Spleen (tissue), 11 donors: ENCODE results near the gene SPIRE2. TPM values are rescaled to one million over a fixed set of nuclear protein-coding genes. Genes with fewer than 3 reads are reported as not detected.
"Not testable (repeated sequence)": the region's sequence is repeated elsewhere in the genome, so short reads cannot be mapped to it uniquely, and the experiment has no call there.

Experiments used
- DNase-seq: peaks from one replicate; pipeline ENCODE4 v3.0.0-alpha.2; 2020
- H3K27ac ChIP-seq, 8 donors: fragments of 200-600 bp; sonication (generic) in 7 of 8; 1 replicate in 4 of 8; 2 replicates in 4 of 8; pipeline versions ENCODE4 v1.5.0 to v1.8.0; 2016 to 2021; ENCODE audit warnings: inconsistent platforms in 4 of 8, mild to moderate bottlenecking in 4 of 8, moderate library complexity in 1 of 8
- H3K27me3 ChIP-seq, 7 donors: fragments of 200-600 bp; sonication (generic) in 6 of 7; replicated peaks in 1 of 7; 1 replicate in 4 of 7; 2 replicates in 3 of 7; pipeline versions ENCODE4 v1.5.0 to v1.8.0; 2016 to 2021; ENCODE audit warnings: inconsistent platforms in 3 of 7, mild to moderate bottlenecking in 1 of 7
- H3K36me3 ChIP-seq, 6 donors: fragments of 200-600 bp; sonication (generic) in 5 of 6; 1 replicate in 4 of 6; 2 replicates in 2 of 6; pipeline versions ENCODE4 v1.5.0 to v1.8.0; 2016 to 2021; ENCODE audit warnings: inconsistent platforms in 2 of 6
- H3K4me1 ChIP-seq, 6 donors: fragments of 200-600 bp; sonication (generic) in 5 of 6; 1 replicate in 3 of 6; 2 replicates in 3 of 6; pipeline versions ENCODE4 v1.5.0 to v1.8.0; 2016 to 2021; ENCODE audit warnings: inconsistent platforms in 3 of 6
- H3K4me3 ChIP-seq, 8 donors: fragments of 200-600 bp; sonication (generic) in 7 of 8; 1 replicate in 4 of 8; 2 replicates in 4 of 8; pipeline versions ENCODE4 v1.5.0 to v1.8.0; 2016 to 2021; ENCODE audit warnings: inconsistent platforms in 4 of 8, mild to moderate bottlenecking in 4 of 8, moderate library complexity in 2 of 8
- H3K9me3 ChIP-seq, 8 donors: fragments of 200-600 bp; sonication (generic) in 7 of 8; 1 replicate in 4 of 8; 2 replicates in 4 of 8; pipeline versions ENCODE4 v1.5.0 to v1.8.0; 2016 to 2021; ENCODE audit warnings: inconsistent platforms in 4 of 8
- POLR2A ChIP-seq, 3 donors: fragments of 450-650 bp; IDR thresholded peaks; one replicate each; pipeline ENCODE4 v1.5.1; 2017; ENCODE audit warnings: antibody characterized with exemption in 3 of 3, mild to moderate bottlenecking in 1 of 3
- POLR2AphosphoS5 ChIP-seq, 3 donors: sonication (generic); formaldehyde crosslinking; IDR thresholded peaks; one replicate each; pipeline ENCODE4 v1.5.1; 2017; ENCODE audit warnings: antibody characterized with exemption in 3 of 3
- WGBS, 5 donors: extraction: QIAGEN DNeasy Blood & Tissue Kit in 3 of 5; methylation state at CpG; one replicate each; pipeline versions ENCODE4 v1.1.5 to v1.1.7; 2013 to 2018; 5-methylcytosine and 5-hydroxymethylcytosine counted together
- intact Hi-C: fragments of 100-400 bp; cut with DNase I; formaldehyde crosslinking; loops from one replicate; pipeline ENCODE4 v1.15.0; 2023; ENCODE audit warnings: low total_unique reads
- polyA plus RNA-seq, 3 donors: library from polyadenylated mRNA; stranded (reverse); fragments of 200-250 nt; gene quantifications; one replicate each; pipeline ENCODE4 v1.2.1, GENCODE V29; 2013
- total RNA-seq, 7 donors: library from RNA; depleted of rRNA in 3 of 7; stranded (reverse); fragments of >200 nt in 3 of 7; fragmentation: NEBNext Ultra II Directional in 4 of 7; extraction: Animal tissue kit (Norgen Biotek cat#: 25700) in 4 of 7; gene quantifications; one replicate each; pipeline versions ENCODE4 v1.1.0 to v1.2.1, GENCODE V29; 2016 to 2021
- TF ChIP-seq, protein P1 (sequence below), 11 experiments: fragments of 200-600 bp in 7 of 11; fragments of 450-650 bp in 4 of 11; sonication (generic) in 4 of 11; IDR thresholded peaks in 8 of 11; conservative IDR thresholded peaks in 3 of 11; 1 replicate in 7 of 11; 2 replicates in 4 of 11; pipeline versions ENCODE4 v1.4.0 to v1.8.0; 2016 to 2021; ENCODE audit warnings: antibody characterized with exemption in 11 of 11, inconsistent platforms in 4 of 11, mild to moderate bottlenecking in 1 of 11
- donor health status: healthy with polysubstance abuse.
- donor health status: DM: no; HTN: no; CAD: no; lungs with moderate emphysema.
- donor health status: DM: no; HTN: no; CAD: no.
- donor health status: Bipolar disorder and iron deficiency.
- donor health status: healthy.
- donor health status: DM: no; HTN: no; CAD: no.
- donor health status: DM: yes; HTN: yes; CAD: no.

Gene SPIRE2
- total and polyA plus RNA-seq, 10 donors = 0.80 to 3.2 (median 1.9) TPM

DNA sequence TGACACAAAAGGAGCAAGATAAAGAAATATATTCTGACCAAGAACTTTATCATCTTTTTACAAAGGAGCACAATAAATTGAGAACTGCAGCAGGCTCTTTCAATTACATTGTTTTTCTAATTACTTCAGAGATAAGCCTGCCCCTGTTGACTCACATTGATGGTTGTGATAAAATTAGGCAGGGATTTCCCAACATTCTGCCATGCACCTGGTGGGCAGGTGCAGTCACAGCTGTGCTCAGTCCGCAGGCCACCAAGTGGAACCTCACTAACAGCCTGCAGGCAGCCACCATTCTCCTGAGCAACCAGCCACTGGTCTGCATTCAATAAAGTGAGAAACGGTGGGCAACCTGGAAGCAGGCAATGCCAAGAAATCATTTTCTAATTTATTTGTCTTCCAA, 17.0 kb upstream of the SPIRE2 start:
- no peak for DNase-seq
- Histone ChIP-seq H3K4me3 (no peak overlapping the region), H3K4me1 (peaks cover 0 to 9% (median 8%) of the 10 kb centered on the region in 6 donors), H3K27me3 (peaks cover 0 to 10% (median 0%) of the 10 kb centered on the region in 7 donors), H3K27ac (no peak overlapping the region), H3K36me3 (peaks cover 0 to 33% (median 0%) of the 10 kb centered on the region in 6 donors), H3K9me3 (no peaks in the 10 kb centered on the region)
- TF ChIP-seq, protein P1, sequence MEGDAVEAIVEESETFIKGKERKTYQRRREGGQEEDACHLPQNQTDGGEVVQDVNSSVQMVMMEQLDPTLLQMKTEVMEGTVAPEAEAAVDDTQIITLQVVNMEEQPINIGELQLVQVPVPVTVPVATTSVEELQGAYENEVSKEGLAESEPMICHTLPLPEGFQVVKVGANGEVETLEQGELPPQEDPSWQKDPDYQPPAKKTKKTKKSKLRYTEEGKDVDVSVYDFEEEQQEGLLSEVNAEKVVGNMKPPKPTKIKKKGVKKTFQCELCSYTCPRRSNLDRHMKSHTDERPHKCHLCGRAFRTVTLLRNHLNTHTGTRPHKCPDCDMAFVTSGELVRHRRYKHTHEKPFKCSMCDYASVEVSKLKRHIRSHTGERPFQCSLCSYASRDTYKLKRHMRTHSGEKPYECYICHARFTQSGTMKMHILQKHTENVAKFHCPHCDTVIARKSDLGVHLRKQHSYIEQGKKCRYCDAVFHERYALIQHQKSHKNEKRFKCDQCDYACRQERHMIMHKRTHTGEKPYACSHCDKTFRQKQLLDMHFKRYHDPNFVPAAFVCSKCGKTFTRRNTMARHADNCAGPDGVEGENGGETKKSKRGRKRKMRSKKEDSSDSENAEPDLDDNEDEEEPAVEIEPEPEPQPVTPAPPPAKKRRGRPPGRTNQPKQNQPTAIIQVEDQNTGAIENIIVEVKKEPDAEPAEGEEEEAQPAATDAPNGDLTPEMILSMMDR (IDR thresholded peaks at IDR 0.05 in 8 of 11, conservative IDR thresholded peaks at IDR 0.05 in 3 of 11) = no peak
- TF ChIP-seq POLR2A (IDR thresholded peaks at IDR 0.05) (no peak), POLR2AphosphoS5 (IDR thresholded peaks at IDR 0.05) (no peak)
- WGBS, 5 donors = 78 to 88% (median 80%) methylated on average over 2 of the region's 2 CpGs
- intact Hi-C loops = no loop called here

DNA sequence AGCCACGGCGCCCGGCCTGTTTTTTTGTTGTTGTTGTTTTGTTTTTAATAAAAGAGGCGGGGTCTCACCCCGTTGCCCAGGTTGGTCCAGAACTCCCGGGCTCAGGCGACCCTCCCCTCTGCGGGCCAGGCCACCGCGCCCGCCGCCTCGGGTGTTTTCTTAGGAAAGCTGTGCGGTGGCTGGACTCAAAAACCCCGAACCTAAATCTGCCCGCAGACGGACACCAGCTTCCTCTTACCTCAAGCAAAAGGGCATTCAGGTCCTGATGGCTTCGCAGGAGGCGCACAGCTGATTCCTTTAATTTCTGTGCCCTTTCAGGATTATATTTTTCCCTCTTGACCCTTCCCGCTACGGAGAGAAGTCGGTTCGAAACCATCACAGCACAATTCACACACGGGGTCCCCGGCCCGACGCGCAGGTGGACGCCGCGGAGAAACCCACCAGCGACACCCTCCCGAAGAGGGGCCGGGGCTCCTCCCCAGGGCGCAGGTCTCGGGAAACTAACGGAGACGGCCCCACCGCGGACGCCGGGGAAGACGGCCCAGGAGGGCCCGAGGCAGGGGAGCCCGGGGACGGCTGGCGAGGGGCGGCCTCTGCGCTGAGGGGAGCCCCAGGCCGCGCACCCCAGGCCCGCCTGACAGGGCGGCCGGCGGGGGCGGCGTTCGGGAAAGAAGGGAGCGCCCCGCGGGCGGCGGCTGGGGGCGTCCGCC, 12.5 kb upstream of the SPIRE2 start:
- intact Hi-C loops = no loop called here
- WGBS, 5 donors = 3 to 9% (median 4%) methylated on average over 51 to 65 of the region's 65 CpGs
- DNase-seq = no peak
- Histone ChIP-seq H3K9me3 (no peaks in the 10 kb centered on the region), H3K27ac (peak overlapping the region in 3 of 8 donors; percentile 90 to 94 (median 94)), H3K36me3 (no peaks in the 10 kb centered on the region), H3K4me1 (peaks cover 0 to 31% (median 16%) of the 10 kb centered on the region in 6 donors), H3K27me3 (peaks cover 0 to 10% (median 0%) of the 10 kb centered on the region in 7 donors), H3K4me3 (peak overlapping the region; percentile 55 to 94 (median 84))
- TF ChIP-seq POLR2AphosphoS5 (IDR thresholded peaks at IDR 0.05) (no peak), POLR2A (IDR thresholded peaks at IDR 0.05) (no peak)
- TF ChIP-seq, protein P1 (IDR thresholded peaks at IDR 0.05 in 8 of 11, conservative IDR thresholded peaks at IDR 0.05 in 3 of 11) = no peak

DNA sequence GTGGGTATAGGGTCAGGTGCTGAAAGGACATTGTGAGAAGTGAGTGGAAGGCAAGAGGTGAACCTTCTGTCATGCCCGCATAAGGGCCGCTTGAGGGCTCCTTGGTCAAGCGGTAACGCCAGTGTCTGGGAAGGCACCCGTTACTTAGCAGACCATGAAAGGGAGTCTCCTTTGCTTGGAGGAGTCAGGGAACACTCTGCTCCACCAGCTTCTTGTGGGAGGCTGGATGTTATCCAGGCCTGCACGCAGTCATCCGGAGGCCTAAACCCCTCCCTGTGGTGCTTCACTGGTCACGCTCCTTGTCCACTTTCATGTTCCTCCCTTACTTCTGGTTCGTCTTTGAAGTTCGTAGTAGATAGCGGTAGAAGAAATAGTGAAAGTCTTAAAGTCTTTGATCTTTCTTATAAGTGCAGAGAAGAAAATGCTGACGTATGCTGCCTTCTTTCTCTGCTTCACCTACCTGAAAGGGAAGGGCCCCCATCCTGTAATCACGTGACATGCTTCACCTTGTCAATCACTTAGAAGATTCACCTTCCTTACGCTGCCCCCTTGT, 9.3 kb upstream of the SPIRE2 start:
- intact Hi-C loops = not testable (repeated sequence)

DNA sequence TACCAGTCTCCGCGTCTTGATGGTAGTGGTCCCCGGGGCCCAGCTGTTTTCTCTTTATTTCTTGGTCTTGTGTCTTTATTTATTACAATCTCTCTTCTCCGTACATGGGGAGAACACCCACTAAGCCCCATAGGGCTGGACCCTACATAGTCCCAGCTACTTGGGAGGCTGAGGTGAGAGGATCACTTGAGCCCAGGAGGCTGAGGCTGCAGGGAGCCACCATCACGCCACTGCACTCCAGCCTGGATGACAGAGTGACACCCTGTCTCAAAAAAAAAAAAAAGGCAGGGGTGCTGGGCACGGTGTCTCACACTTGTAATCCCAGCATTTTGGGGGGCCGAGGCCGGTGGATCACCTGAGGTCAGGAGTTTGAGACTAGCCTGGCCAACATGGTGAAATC, 8.8 kb upstream of the SPIRE2 start:
- H3K4me3 ChIP-seq, intact Hi-C loops, H3K9me3 ChIP-seq, H3K27ac ChIP-seq, H3K36me3 ChIP-seq, DNase-seq: not testable (repeated sequence)
- WGBS, 5 donors = 93 to 96% (median 94%) methylated on average over 8 of the region's 8 CpGs
- peaks cover 0 to 10% (median 0%) of the 10 kb centered on the region in 7 donors for H3K27me3 ChIP-seq
- peaks cover 0 to 31% (median 16%) of the 10 kb centered on the region in 6 donors for H3K4me1 ChIP-seq

More for the DNA sequence above, 9.3 kb upstream of the SPIRE2 start:
- Histone ChIP-seq H3K4me1 (peaks cover 0 to 31% (median 16%) of the 10 kb centered on the region in 6 donors), H3K27me3 (peaks cover 0 to 10% (median 0%) of the 10 kb centered on the region in 7 donors)
- not testable (repeated sequence) for H3K4me3 ChIP-seq, H3K36me3 ChIP-seq, H3K9me3 ChIP-seq, DNase-seq, H3K27ac ChIP-seq
- 77 to 86% (median 83%) methylated on average over 14 of the region's 14 CpGs for WGBS, 5 donors

DNA sequence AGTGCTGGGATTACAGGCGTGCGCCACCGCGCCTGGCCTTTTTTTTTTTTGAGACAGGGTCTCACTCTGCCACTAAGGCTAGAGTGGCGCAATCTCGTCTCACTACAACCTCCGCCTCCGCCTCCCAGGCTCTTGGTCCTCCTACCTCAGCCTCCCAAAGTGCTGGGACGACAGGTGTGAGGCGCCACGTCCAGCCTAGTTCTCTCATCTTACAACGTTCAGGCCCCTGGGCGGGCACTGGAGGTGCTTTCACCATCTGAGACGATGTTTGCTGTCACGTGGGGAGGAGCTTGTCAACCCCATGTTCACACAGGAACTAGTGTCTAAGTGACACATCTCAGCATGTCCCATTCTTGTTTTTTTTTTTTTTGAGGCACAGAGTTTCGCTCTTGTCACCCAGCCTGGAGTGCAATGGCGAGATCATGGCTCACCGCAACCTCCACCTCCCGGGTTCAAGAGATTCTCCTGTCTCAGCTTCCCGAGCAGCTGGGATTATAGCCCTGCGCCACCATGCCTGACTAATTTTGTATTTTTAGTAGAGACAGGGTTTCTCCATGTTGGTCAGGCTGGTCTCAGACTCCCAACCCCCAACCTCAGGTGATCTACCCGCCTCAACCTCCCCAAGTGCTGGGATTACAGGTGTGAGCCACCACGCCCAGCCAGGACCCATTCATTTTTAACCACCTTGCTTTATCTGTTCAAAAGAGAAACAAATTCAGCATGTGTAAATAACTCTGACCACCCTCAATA, 6.7 kb upstream of the SPIRE2 start:
- DNase-seq = no peak
- no peak for TF ChIP-seq POLR2AphosphoS5 (IDR thresholded peaks at IDR 0.05)
- H3K9me3 ChIP-seq = no peaks in the 10 kb centered on the region
- peak overlapping the region in 1 of 8 donors; percentile 48 for H3K27ac ChIP-seq
- no peak overlapping the region for H3K4me3 ChIP-seq
- H3K4me1 ChIP-seq = peaks cover 0 to 23% (median 8%) of the 10 kb centered on the region in 6 donors
- H3K27me3 ChIP-seq = peaks cover 0 to 10% (median 0%) of the 10 kb centered on the region in 7 donors
- WGBS, 5 donors = 92 to 95% (median 93%) methylated on average over 21 to 23 of the region's 23 CpGs
- no peaks in the 10 kb centered on the region for H3K36me3 ChIP-seq
- intact Hi-C loops = no loop called here
